Adipocyte (in vitro differentiated cells): ENCODE results near the gene CMTM2.
A peak's percentile ranks its signal among the peaks of the same experiment; 100 is the strongest.

Experiments
- DNase-seq: peaks from one replicate; pipeline ENCODE4 v3.0.0-alpha.2; 2015; ENCODE audit warnings: low read depth
- H3K27me3 ChIP-seq: replicated peaks from 2 replicates; pipeline ENCODE4 v1.7.0; 2013; ENCODE audit warnings: mild to moderate bottlenecking, low read length, moderate library complexity; ENCODE audit not compliant: control insufficient read depth, insufficient read depth
- H3K36me3 ChIP-seq: 2 replicates; pipeline ENCODE4 v1.7.0; 2013; ENCODE audit warnings: low read length, mild to moderate bottlenecking, moderate library complexity; ENCODE audit not compliant: control insufficient read depth, insufficient read depth, severe bottlenecking
- H3K4me1 ChIP-seq: 2 replicates; pipeline ENCODE4 v1.7.0; 2013; ENCODE audit warnings: mild to moderate bottlenecking, low read length, moderate library complexity; ENCODE audit not compliant: control insufficient read depth, insufficient read depth
- H3K4me3 ChIP-seq: 2 replicates; pipeline ENCODE4 v1.7.0; 2013; ENCODE audit warnings: mild to moderate bottlenecking, low read length, moderate library complexity
- H3K9ac ChIP-seq: 2 replicates; pipeline ENCODE4 v1.7.0; 2013; ENCODE audit warnings: mild to moderate bottlenecking, low read length, moderate library complexity
- H3K9me3 ChIP-seq: 2 replicates; pipeline ENCODE4 v1.7.0; 2013; ENCODE audit warnings: mild to moderate bottlenecking, low read length, moderate library complexity; ENCODE audit not compliant: control insufficient read depth

CMTM2 gene

GRCh38 chr16:66612422-66612821 is 33.2 kb downstream of the CMTM2 start:
- no peaks in the 10 kb centered on the region for H3K9me3 ChIP-seq
- peaks cover 56% of the 10 kb centered on the region for H3K36me3 ChIP-seq

GRCh38 chr16:66614161-66614802 is 35.0 kb downstream of the CMTM2 start:
- Histone ChIP-seq H3K36me3 (peaks cover 55% of the 10 kb centered on the region), H3K4me1 (peaks cover 40% of the 10 kb centered on the region), H3K27me3 (no peaks in the 10 kb centered on the region), H3K4me3 (no peak overlapping the region), H3K9me3 (no peaks in the 10 kb centered on the region), H3K9ac (no peak overlapping the region)
- DNase-seq, result no peak

More at GRCh38 chr16:66612422-66612821, 33.2 kb downstream of the CMTM2 start:
- Histone ChIP-seq H3K4me3 (no peak overlapping the region), H3K4me1 (peaks cover 33% of the 10 kb centered on the region), H3K27me3 (no peaks in the 10 kb centered on the region), H3K9ac (no peak overlapping the region)
- DNase-seq, result no peak

- H3K36me3 ChIP-seq, result peaks cover 37% of the 10 kb centered on the region
- DNase-seq, result peak; percentile 64
- no peaks in the 10 kb centered on the region for H3K9me3 ChIP-seq
- H3K9ac ChIP-seq, result no peak overlapping the region
- H3K27me3 ChIP-seq, result no peaks in the 10 kb centered on the region
- peaks cover 57% of the 10 kb centered on the region for H3K4me1 ChIP-seq
- H3K4me3 ChIP-seq, result no peak overlapping the region
These were observed 36.9 kb downstream of the CMTM2 start for GRCh38 chr16:66616169-66616568.

- H3K36me3 ChIP-seq, result peaks cover 32% of the 10 kb centered on the region
These were observed 37.3 kb downstream of the CMTM2 start for GRCh38 chr16:66616592-66616991.

GRCh38 chr16:66617010-66617434 is 37.8 kb downstream of the CMTM2 start:
- H3K9me3 ChIP-seq, result no peaks in the 10 kb centered on the region
- peaks cover 65% of the 10 kb centered on the region for H3K4me1 ChIP-seq
- H3K36me3 ChIP-seq, result peaks cover 29% of the 10 kb centered on the region
- H3K27me3 ChIP-seq, result no peaks in the 10 kb centered on the region
- DNase-seq, result no peak
- H3K4me3 ChIP-seq, result no peak overlapping the region
- H3K9ac ChIP-seq, result no peak overlapping the region

More at GRCh38 chr16:66616592-66616991, 37.3 kb downstream of the CMTM2 start:
- H3K4me3 ChIP-seq, result no peak overlapping the region
- no peak overlapping the region for H3K9ac ChIP-seq
- peaks cover 61% of the 10 kb centered on the region for H3K4me1 ChIP-seq
- DNase-seq, result peak; percentile 30
- no peaks in the 10 kb centered on the region for H3K27me3 ChIP-seq
- H3K9me3 ChIP-seq, result no peaks in the 10 kb centered on the region

- DNase-seq, result no peak
These were observed 38.5 kb downstream of the CMTM2 start for GRCh38 chr16:66617728-66618127.

GRCh38 chr16:66618588-66619375 is 39.5 kb downstream of the CMTM2 start:
- DNase-seq, result peak; percentile 93
- H3K27me3 ChIP-seq, result no peaks in the 10 kb centered on the region
- H3K36me3 ChIP-seq, result peaks cover 12% of the 10 kb centered on the region
- H3K4me1 ChIP-seq, result peaks cover 83% of the 10 kb centered on the region
- peak overlapping the region; percentile 76 for H3K9ac ChIP-seq
- no peaks in the 10 kb centered on the region for H3K9me3 ChIP-seq
- peak overlapping the region; percentile 43 for H3K4me3 ChIP-seq

More at GRCh38 chr16:66617728-66618127, 38.5 kb downstream of the CMTM2 start:
- no peak overlapping the region for H3K9ac ChIP-seq
- H3K4me1 ChIP-seq, result peaks cover 72% of the 10 kb centered on the region
- no peaks in the 10 kb centered on the region for H3K9me3 ChIP-seq
- H3K27me3 ChIP-seq, result no peaks in the 10 kb centered on the region
- H3K36me3 ChIP-seq, result peaks cover 22% of the 10 kb centered on the region
- H3K4me3 ChIP-seq, result no peak overlapping the region

GRCh38 chr16:66619534-66620428 is 40.5 kb downstream of the CMTM2 start:
- H3K9me3 ChIP-seq, result no peaks in the 10 kb centered on the region
- H3K36me3 ChIP-seq, result peaks cover 3% of the 10 kb centered on the region
- peaks cover 89% of the 10 kb centered on the region for H3K4me1 ChIP-seq
- DNase-seq, result peak; percentile 48
- H3K27me3 ChIP-seq, result no peaks in the 10 kb centered on the region
- H3K4me3 ChIP-seq, result peak overlapping the region; percentile 43
- peak overlapping the region; percentile 76 for H3K9ac ChIP-seq

GRCh38 chr16:66620429-66620795 is 41.1 kb downstream of the CMTM2 start:
- H3K36me3 ChIP-seq, result no peaks in the 10 kb centered on the region
- no peak overlapping the region for H3K4me3 ChIP-seq
- peaks cover 85% of the 10 kb centered on the region for H3K4me1 ChIP-seq
- H3K27me3 ChIP-seq, result no peaks in the 10 kb centered on the region
- H3K9me3 ChIP-seq, result no peaks in the 10 kb centered on the region
- peak overlapping the region; percentile 76 for H3K9ac ChIP-seq
- no peak for DNase-seq

GRCh38 chr16:66621973-66622372 is 42.7 kb downstream of the CMTM2 start:
- no peak overlapping the region for H3K4me3 ChIP-seq
- DNase-seq, result no peak

GRCh38 chr16:66622863-66623262 is 43.6 kb downstream of the CMTM2 start:
- Histone ChIP-seq H3K36me3 (no peaks in the 10 kb centered on the region), H3K9me3 (no peaks in the 10 kb centered on the region), H3K4me1 (peaks cover 62% of the 10 kb centered on the region), H3K9ac (peak overlapping the region; percentile 3), H3K27me3 (no peaks in the 10 kb centered on the region), H3K4me3 (peak overlapping the region; percentile 18)
- DNase-seq, result no peak

More at GRCh38 chr16:66621973-66622372, 42.7 kb downstream of the CMTM2 start:
- no peaks in the 10 kb centered on the region for H3K9me3 ChIP-seq
- H3K4me1 ChIP-seq, result peaks cover 70% of the 10 kb centered on the region
- peak overlapping the region; percentile 9 for H3K9ac ChIP-seq
- H3K27me3 ChIP-seq, result no peaks in the 10 kb centered on the region
- no peaks in the 10 kb centered on the region for H3K36me3 ChIP-seq
